Stomach (tissue), 9 donors: ENCODE data around the gene BTBD2. TPM values are rescaled to one million over a fixed set of nuclear protein-coding genes. Genes with fewer than 3 reads are reported as not detected.

Experiments
- DNase-seq, 2 donors: peaks; one replicate each; pipeline versions ENCODE4 v3.0.0 to v3.0.0-alpha.2; 2013 to 2019
- H3K27ac ChIP-seq, 5 donors: fragments of 200-600 bp in 4 of 5; sonication (generic) in 4 of 5; one replicate each; pipeline ENCODE4 v1.5.1; 2013 to 2019; ENCODE audit warnings: mild to moderate bottlenecking in 1 of 5, moderate library complexity in 1 of 5
- H3K27me3 ChIP-seq, 3 donors: fragments of 200-600 bp; sonication (generic); one replicate each; pipeline ENCODE4 v1.5.1; 2017 to 2019; ENCODE audit warnings: mixed run types in 1 of 3
- H3K36me3 ChIP-seq, 4 donors: fragments of 200-600 bp; sonication (generic); 1 replicate in 3 of 4; 2 replicates in 1 of 4; pipeline ENCODE4 v1.5.1; 2016 to 2019
- H3K4me1 ChIP-seq, 4 donors: fragments of 200-600 bp; sonication (generic); one replicate each; pipeline ENCODE4 v1.5.1; 2016 to 2019
- H3K4me3 ChIP-seq, 4 donors: fragments of 200-600 bp; sonication (generic) in 3 of 4; one replicate each; pipeline ENCODE4 v1.5.1; 2016 to 2019; ENCODE audit warnings: mild to moderate bottlenecking in 1 of 4
- H3K9me3 ChIP-seq, 4 donors: fragments of 200-600 bp; sonication (generic); one replicate each; pipeline ENCODE4 v1.5.1; 2016 to 2019
- CTCF ChIP-seq, 7 experiments: fragments of 450-650 bp in 4 of 7; fragments of 200-600 bp in 3 of 7; sonication (generic) in 3 of 7; IDR thresholded peaks; one replicate each; pipeline ENCODE4 v1.5.1; 2016 to 2019; ENCODE audit warnings: antibody characterized with exemption in 7 of 7, control low read depth in 2 of 7, mild to moderate bottlenecking in 1 of 7
- EP300 ChIP-seq: sonication (generic); formaldehyde crosslinking; IDR thresholded peaks from one replicate; pipeline ENCODE4 v1.6.1; 2017; ENCODE audit warnings: antibody characterized with exemption
- POLR2A ChIP-seq, 4 donors: fragments of 450-650 bp; IDR thresholded peaks; one replicate each; pipeline ENCODE4 v1.6.1; 2016; ENCODE audit warnings: antibody characterized with exemption in 4 of 4, control low read depth in 2 of 4, mild to moderate bottlenecking in 1 of 4, moderate library complexity in 1 of 4
- POLR2AphosphoS5 ChIP-seq, 3 donors: sonication (generic); formaldehyde crosslinking; IDR thresholded peaks; one replicate each; pipeline ENCODE4 v1.6.1; 2016; ENCODE audit warnings: antibody characterized with exemption in 3 of 3
- WGBS, 5 donors: extraction: QIAGEN DNeasy Blood & Tissue Kit in 3 of 5; methylation state at CpG; one replicate each; pipeline versions ENCODE4 v1.1.5 to v1.1.7; 2013 to 2018; 5-methylcytosine and 5-hydroxymethylcytosine counted together
- intact Hi-C: fragments of 100-400 bp; cut with DNase I; formaldehyde crosslinking; loops from one replicate; pipeline ENCODE4 v1.15.1; 2023; ENCODE audit warnings: low total_unique reads
- polyA plus RNA-seq, 3 donors: library from polyadenylated mRNA; stranded (reverse); fragments of 200-250 nt; gene quantifications; one replicate each; pipeline ENCODE4 v1.2.3, GENCODE V29; 2013
- total RNA-seq, 5 donors: library from RNA; depleted of rRNA; stranded (reverse); fragments of >200 nt; gene quantifications; one replicate each; pipeline versions ENCODE4 v1.1.0 to v1.2.3, GENCODE V29; 2014 to 2016
- donor health status: healthy with polysubstance abuse.
- donor health status: Bipolar disorder and iron deficiency.
- donor health status: healthy.

The BTBD2 gene
- total and polyA plus RNA-seq, 8 donors, result 17.9 to 50.2 (median 37.6) TPM

- intact Hi-C loops, result no loop called here
- no peak overlapping the region for H3K4me3 ChIP-seq
- TF ChIP-seq POLR2A (IDR thresholded peaks at IDR 0.05), result no peak
- TF ChIP-seq POLR2AphosphoS5 (IDR thresholded peaks at IDR 0.05), result no peak
- TF ChIP-seq CTCF (IDR thresholded peaks at IDR 0.05), result no peak
- no peak for TF ChIP-seq EP300
- no peak for DNase-seq
- no peaks in the 10 kb centered on the region for H3K9me3 ChIP-seq
- H3K27ac ChIP-seq, result no peak overlapping the region
- no peaks in the 10 kb centered on the region for H3K27me3 ChIP-seq
- H3K4me1 ChIP-seq, result peaks cover 0 to 9% (median 4%) of the 10 kb centered on the region in 4 donors
- WGBS, 5 donors, result 92 to 97% (median 94%) methylated on average over 20 to 32 of the region's 32 CpGs
- H3K36me3 ChIP-seq, result peaks cover 0 to 25% (median 17%) of the 10 kb centered on the region in 4 donors
Measured at GRCh38 chr19:1959928-1960589, 55.5 kb downstream of the BTBD2 start.

GRCh38 chr19:1957562-1958248, 57.8 kb downstream of the BTBD2 start:
- intact Hi-C loops, result no loop called here
- Histone ChIP-seq H3K36me3 (peaks cover 7 to 39% (median 20%) of the 10 kb centered on the region in 4 donors), H3K27me3 (no peaks in the 10 kb centered on the region), H3K4me1 (peaks cover 0 to 14% (median 9%) of the 10 kb centered on the region in 4 donors), H3K27ac (no peak overlapping the region), H3K9me3 (no peaks in the 10 kb centered on the region), H3K4me3 (no peak overlapping the region)
- DNase-seq, result no peak
- 84 to 89% (median 88%) methylated on average over 26 to 40 of the region's 40 CpGs for WGBS, 5 donors
- TF ChIP-seq CTCF (IDR thresholded peaks at IDR 0.05) (no peak), EP300 (no peak), POLR2AphosphoS5 (IDR thresholded peaks at IDR 0.05) (no peak)

GRCh38 chr19:1956868-1957492, 58.5 kb downstream of the BTBD2 start:
- intact Hi-C loops, result no loop called here
- Histone ChIP-seq H3K4me3 (no peak overlapping the region), H3K4me1 (peaks cover 0 to 14% (median 9%) of the 10 kb centered on the region in 4 donors), H3K27ac (no peak overlapping the region), H3K9me3 (no peaks in the 10 kb centered on the region), H3K27me3 (no peaks in the 10 kb centered on the region), H3K36me3 (peaks cover 10 to 39% (median 23%) of the 10 kb centered on the region in 4 donors)
- TF ChIP-seq EP300 (no peak), CTCF (IDR thresholded peaks at IDR 0.05) (no peak), POLR2A (IDR thresholded peaks at IDR 0.05) (no peak), POLR2AphosphoS5 (IDR thresholded peaks at IDR 0.05) (no peak)
- WGBS, 5 donors, result 80 to 87% (median 86%) methylated on average over 19 to 28 of the region's 28 CpGs
- no peak for DNase-seq

GRCh38 chr19:1956122-1956494, 59.4 kb downstream of the BTBD2 start:
- Histone ChIP-seq H3K27me3 (no peaks in the 10 kb centered on the region), H3K4me3 (no peak overlapping the region), H3K27ac (no peak overlapping the region), H3K9me3 (no peaks in the 10 kb centered on the region), H3K36me3 (peaks cover 10 to 40% (median 23%) of the 10 kb centered on the region in 4 donors), H3K4me1 (peaks cover 0 to 14% (median 9%) of the 10 kb centered on the region in 4 donors)
- DNase-seq, result no peak
- TF ChIP-seq POLR2AphosphoS5 (IDR thresholded peaks at IDR 0.05) (no peak), POLR2A (IDR thresholded peaks at IDR 0.05) (no peak), EP300 (no peak), CTCF (IDR thresholded peaks at IDR 0.05) (no peak)
- WGBS, 5 donors, result 89 to 95% (median 93%) methylated on average over 12 of the region's 12 CpGs
- intact Hi-C loops, result no loop called here
